HUES64 (cell line): Measurements from ENCODE around the gene FSTL3.
"Not testable (repeated sequence)": the region's sequence is repeated elsewhere in the genome, so short reads cannot be mapped to it uniquely, and the experiment has no call there.

Experiments
- H3K27ac ChIP-seq: 2 replicates; pipeline ENCODE4 v1.7.0; 2013; ENCODE audit warnings: low read depth, low read length, inconsistent platforms
- H3K27me3 ChIP-seq: 2 replicates; pipeline ENCODE4 v1.6.1; 2013; ENCODE audit warnings: mild to moderate bottlenecking, low read length; ENCODE audit not compliant: insufficient read depth
- H3K36me3 ChIP-seq: 2 replicates; pipeline ENCODE4 v1.6.1; 2013; ENCODE audit warnings: mild to moderate bottlenecking, low read length; ENCODE audit not compliant: insufficient read depth
- H3K4me1 ChIP-seq: 2 replicates; pipeline ENCODE4 v1.6.1; 2013; ENCODE audit warnings: mild to moderate bottlenecking, low read length, moderate library complexity; ENCODE audit not compliant: insufficient read depth
- H3K4me3 ChIP-seq: 2 replicates; pipeline ENCODE4 v1.5.1; 2013; ENCODE audit warnings: mild to moderate bottlenecking, low read length, moderate library complexity
- H3K9ac ChIP-seq: 2 replicates; pipeline ENCODE4 v1.6.1; 2013; ENCODE audit warnings: mild to moderate bottlenecking, low read depth, low read length
- H3K9me3 ChIP-seq: 2 replicates; pipeline ENCODE4 v1.6.1; 2013; ENCODE audit warnings: low read depth, low read length; ENCODE audit not compliant: insufficient read depth
- WGBS: fragments of 150-250, 120-280 bp; methylation state at CpG from one replicate; pipeline ENCODE4 v1.1.7; 2013; ENCODE audit warnings: missing lambda C conversion rate; 5-methylcytosine and 5-hydroxymethylcytosine counted together

The FSTL3 gene

GRCh38 chr19:722553-723101, 46.4 kb downstream of the FSTL3 start:
- H3K9me3 ChIP-seq, result no peaks in the 10 kb centered on the region
- WGBS, result 92% methylated on average over 17 of the region's 17 CpGs
- H3K4me1 ChIP-seq, result 0 out of 2 replicates have a peak, but pooled peaks cover 3% of the 10 kb centered on the region
- H3K9ac ChIP-seq, result no peak overlapping the region
- H3K27ac ChIP-seq, result no peak overlapping the region
- H3K36me3 ChIP-seq, result no peaks in the 10 kb centered on the region
- H3K4me3 ChIP-seq, result no peak overlapping the region
- no peaks in the 10 kb centered on the region for H3K27me3 ChIP-seq

DNA sequence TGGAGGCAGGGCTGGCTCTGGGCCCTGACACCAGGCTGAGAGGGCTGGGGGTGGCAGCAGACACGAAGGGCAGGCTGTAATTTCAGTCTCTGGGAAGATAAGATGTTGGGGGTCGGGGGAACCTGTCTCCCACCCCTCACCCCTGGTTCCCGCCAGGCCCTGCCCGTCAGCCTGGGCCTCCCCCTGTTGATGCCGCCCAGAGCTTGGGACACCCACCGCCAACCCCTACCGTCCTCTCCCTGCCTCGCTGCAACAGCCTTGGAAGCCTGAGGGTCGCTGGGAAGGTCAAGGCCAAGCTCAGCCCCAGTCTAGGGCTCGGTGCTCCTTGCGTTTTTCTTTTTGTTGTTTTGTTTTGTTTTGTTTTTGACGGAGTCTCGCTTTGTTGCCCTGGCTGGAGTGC, 47.1 kb downstream of the FSTL3 start:
- Histone ChIP-seq H3K9me3 (no peaks in the 10 kb centered on the region), H3K9ac (no peak overlapping the region), H3K4me1 (0 out of 2 replicates have a peak, but pooled peaks cover 3% of the 10 kb centered on the region), H3K36me3 (no peaks in the 10 kb centered on the region), H3K27me3 (no peaks in the 10 kb centered on the region), H3K27ac (no peak overlapping the region), H3K4me3 (no peak overlapping the region)
- 93% methylated on average over 13 of the region's 13 CpGs for WGBS

GRCh38 chr19:723714-724113, 47.5 kb downstream of the FSTL3 start:
- H3K27ac ChIP-seq, result no peak overlapping the region
- H3K27me3 ChIP-seq, result no peaks in the 10 kb centered on the region
- H3K4me1 ChIP-seq, result no peaks in the 10 kb centered on the region
- no peaks in the 10 kb centered on the region for H3K36me3 ChIP-seq
- H3K9me3 ChIP-seq, result no peaks in the 10 kb centered on the region
- H3K4me3 ChIP-seq, result no peak overlapping the region
- 92% methylated on average over 18 of the region's 18 CpGs for WGBS
- H3K9ac ChIP-seq, result no peak overlapping the region

DNA sequence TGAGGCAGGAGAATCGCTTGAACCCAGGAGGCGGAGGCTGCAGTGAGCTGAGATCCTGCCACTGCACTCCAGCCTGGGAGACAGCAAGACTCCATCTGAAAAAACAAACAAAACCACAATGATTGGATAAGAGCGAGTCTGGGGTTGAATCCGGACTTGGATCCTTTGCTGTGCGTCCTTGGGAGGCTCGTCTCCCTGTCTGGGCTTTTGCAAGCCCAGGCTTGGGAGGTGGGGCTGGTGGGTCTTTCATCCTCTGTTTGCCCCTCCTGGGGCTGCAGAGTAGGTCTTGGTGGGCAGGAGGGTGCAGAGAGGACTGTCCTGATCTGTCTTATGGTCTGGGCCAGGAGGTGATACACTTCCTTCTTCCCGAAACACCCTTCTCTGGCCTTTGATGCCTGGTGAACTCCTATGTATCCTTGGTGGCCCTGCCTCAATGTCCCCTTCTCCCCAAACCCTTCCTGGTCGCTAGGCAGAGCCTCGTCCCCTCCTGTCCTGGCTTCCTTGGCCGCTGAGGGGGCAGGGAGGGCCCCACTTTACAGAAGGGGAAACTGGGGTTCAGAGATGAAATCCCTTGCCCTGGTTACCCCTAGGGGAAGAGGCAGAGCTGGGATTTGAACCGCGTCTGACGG, 49.4 kb downstream of the FSTL3 start:
- Histone ChIP-seq H3K36me3 (no peaks in the 10 kb centered on the region), H3K4me1 (no peaks in the 10 kb centered on the region), H3K4me3 (no peak overlapping the region), H3K9ac (no peak overlapping the region), H3K9me3 (no peaks in the 10 kb centered on the region), H3K27me3 (no peaks in the 10 kb centered on the region), H3K27ac (no peak overlapping the region)
- WGBS, result 89% methylated on average over 13 of the region's 13 CpGs

GRCh38 chr19:726993-727956, 51.1 kb downstream of the FSTL3 start:
- Histone ChIP-seq H3K9me3 (no peaks in the 10 kb centered on the region), H3K4me1 (no peaks in the 10 kb centered on the region), H3K36me3 (no peaks in the 10 kb centered on the region), H3K27ac (no peak overlapping the region), H3K27me3 (no peaks in the 10 kb centered on the region), H3K4me3 (no peak overlapping the region), H3K9ac (no peak overlapping the region)
- 87% methylated on average over 43 of the region's 43 CpGs for whole genome bisulfite sequencing

GRCh38 chr19:728011-728410, 51.8 kb downstream of the FSTL3 start:
- Histone ChIP-seq H3K36me3 (no peaks in the 10 kb centered on the region), H3K27ac (no peak overlapping the region), H3K9me3 (no peaks in the 10 kb centered on the region), H3K4me3 (no peak overlapping the region), H3K9ac (no peak overlapping the region), H3K4me1 (no peaks in the 10 kb centered on the region), H3K27me3 (no peaks in the 10 kb centered on the region)
- 85% methylated on average over 26 of the region's 26 CpGs for WGBS

DNA sequence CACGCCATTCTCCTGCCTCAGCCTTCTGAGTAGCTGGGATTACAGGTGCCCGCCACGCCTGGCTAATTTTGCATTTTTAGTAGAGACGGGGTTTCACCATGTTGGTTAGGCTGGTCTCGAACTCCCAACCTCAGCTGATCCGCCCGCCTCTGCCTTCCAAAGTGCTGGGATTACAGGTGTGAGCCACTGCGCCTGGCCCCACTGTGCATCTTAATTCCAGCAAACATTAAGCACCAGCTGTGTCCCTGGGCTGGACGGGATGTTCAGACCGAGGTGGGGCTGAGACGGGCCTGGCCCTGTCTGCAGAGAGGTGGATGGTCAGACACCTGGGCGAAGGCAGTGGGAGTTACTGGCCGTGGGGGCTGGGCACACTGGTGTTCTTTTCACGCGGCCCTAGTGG, 53.4 kb downstream of the FSTL3 start:
- H3K4me1 ChIP-seq, H3K9ac ChIP-seq, H3K4me3 ChIP-seq, H3K27me3 ChIP-seq, H3K9me3 ChIP-seq, H3K36me3 ChIP-seq, H3K27ac ChIP-seq: not testable (repeated sequence)
- 92% methylated on average over 15 of the region's 15 CpGs for WGBS

GRCh38 chr19:729965-730668, 53.9 kb downstream of the FSTL3 start:
- Histone ChIP-seq H3K9me3 (no peaks in the 10 kb centered on the region), H3K9ac (no peak overlapping the region), H3K4me1 (no peaks in the 10 kb centered on the region), H3K27me3 (no peaks in the 10 kb centered on the region), H3K36me3 (no peaks in the 10 kb centered on the region), H3K27ac (no peak overlapping the region; the same call in 1 of the 2 replicates), H3K4me3 (no peak overlapping the region)
- WGBS, result 92% methylated on average over 14 of the region's 14 CpGs

DNA sequence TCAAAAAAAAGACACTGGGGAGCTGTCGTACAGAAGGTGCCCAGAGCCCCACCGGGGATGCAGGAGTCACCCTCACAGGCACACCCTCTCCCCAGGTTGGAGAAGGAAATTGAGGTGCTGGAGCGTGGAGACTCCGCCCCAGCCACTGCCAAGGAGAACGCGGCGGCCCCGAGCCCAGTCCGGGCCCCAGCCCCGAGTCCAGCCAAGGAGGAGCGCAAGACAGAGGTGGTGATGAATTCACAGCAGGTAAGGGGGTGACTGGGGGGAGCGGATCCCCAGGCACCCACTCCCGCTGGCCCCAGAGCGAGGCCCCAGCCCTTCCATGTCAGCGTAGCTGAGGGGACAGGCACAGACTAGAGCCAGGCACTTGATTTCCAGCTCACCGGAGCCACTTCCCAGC, 54.8 kb downstream of the FSTL3 start:
- Histone ChIP-seq H3K36me3 (no peaks in the 10 kb centered on the region), H3K4me3 (no peak overlapping the region), H3K9ac (no peak overlapping the region), H3K27me3 (no peaks in the 10 kb centered on the region), H3K9me3 (no peaks in the 10 kb centered on the region), H3K27ac (no peak overlapping the region), H3K4me1 (no peaks in the 10 kb centered on the region)
- WGBS, result 94% methylated on average over 16 of the region's 16 CpGs

- H3K9me3 ChIP-seq, result no peaks in the 10 kb centered on the region
- no peaks in the 10 kb centered on the region for H3K4me1 ChIP-seq
- WGBS, result 93% methylated on average over 24 of the region's 24 CpGs
- no peak overlapping the region for H3K9ac ChIP-seq
- H3K27me3 ChIP-seq, result no peaks in the 10 kb centered on the region
- H3K27ac ChIP-seq, result no peak overlapping the region
- H3K4me3 ChIP-seq, result no peak overlapping the region
- no peaks in the 10 kb centered on the region for H3K36me3 ChIP-seq
Observed at GRCh38 chr19:732148-733069, 56.2 kb downstream of the FSTL3 start.
